AG09319 (cell line): ENCODE data around the gene DOCK1.

Experiments
- DNase-seq: peaks from one replicate; pipeline ENCODE4 v3.0.0-alpha.2; 2010; ENCODE audit warnings: low read depth; ENCODE audit errors: extremely low read depth
- CTCF ChIP-seq: IDR thresholded peaks from 2 replicates; pipeline ENCODE4 v1.5.1; 2011; ENCODE audit warnings: low read depth, mild to moderate bottlenecking, inconsistent platforms, low read length, moderate library complexity

Gene DOCK1

GRCh38 chr10:127415116-127415515 is 509.9 kb downstream of the DOCK1 start:
- no peak for TF ChIP-seq CTCF
- no peak for DNase-seq

- TF ChIP-seq CTCF, result no peak
- DNase-seq, result no peak
Measured at GRCh38 chr10:127415901-127416581, 510.8 kb downstream of the DOCK1 start.

GRCh38 chr10:127417031-127417430 is 511.8 kb downstream of the DOCK1 start:
- TF ChIP-seq CTCF, result no peak
- no peak for DNase-seq

GRCh38 chr10:127417686-127418401 is 512.6 kb downstream of the DOCK1 start:
- DNase-seq, result no peak
- no peak for TF ChIP-seq CTCF

GRCh38 chr10:127418536-127419168 is 513.4 kb downstream of the DOCK1 start:
- TF ChIP-seq CTCF, result no peak

GRCh38 chr10:127420138-127420684 is 515.0 kb downstream of the DOCK1 start:
- no peak for DNase-seq
- no peak for TF ChIP-seq CTCF

More at GRCh38 chr10:127418536-127419168, 513.4 kb downstream of the DOCK1 start:
- no peak for DNase-seq
